Heart right ventricle (tissue), 16 donors: Measurements from ENCODE around the gene RAB37. TPM values are rescaled to one million over a fixed set of nuclear protein-coding genes. Genes with fewer than 3 reads are reported as not detected.
A peak's percentile ranks its signal among the peaks of the same experiment; 100 is the strongest.

Source experiments
- ATAC-seq, 8 donors: fragments of 200-7000 bp; cut with Tn5 transposase; one replicate each; pipeline ENCODE4 v1.9.1; 2020; ENCODE audit warnings: mild to moderate bottlenecking in 8 of 8, moderate library complexity in 8 of 8, moderate number of reproducible peaks in 1 of 8
- DNase-seq, 2 donors: peaks; one replicate each; pipeline ENCODE4 v3.0.0-alpha.2; 2020
- H3K27ac ChIP-seq, 10 donors: fragments of 200-600 bp; sonication (generic) in 2 of 10; one replicate each; pipeline versions ENCODE4 v1.5.0 to v1.8.0; 2020 to 2022; ENCODE audit warnings: mild to moderate bottlenecking in 3 of 10
- H3K27me3 ChIP-seq, 7 donors: fragments of 200-600 bp; one replicate each; pipeline ENCODE4 v1.8.0; 2021 to 2022; ENCODE audit warnings: mild to moderate bottlenecking in 2 of 7
- H3K36me3 ChIP-seq, 9 donors: fragments of 200-600 bp; sonication (generic) in 1 of 9; one replicate each; pipeline versions ENCODE4 v1.5.0 to v1.8.0; 2020 to 2022; ENCODE audit warnings: mild to moderate bottlenecking in 2 of 9
- H3K4me1 ChIP-seq, 9 donors: fragments of 200-600 bp; sonication (generic) in 1 of 9; one replicate each; pipeline versions ENCODE4 v1.5.0 to v1.8.0; 2020 to 2022; ENCODE audit warnings: mild to moderate bottlenecking in 4 of 9
- H3K4me3 ChIP-seq, 10 donors: fragments of 200-600 bp; sonication (generic) in 2 of 10; one replicate each; pipeline versions ENCODE4 v1.5.0 to v1.8.0; 2020 to 2022; ENCODE audit warnings: mild to moderate bottlenecking in 7 of 10, moderate library complexity in 2 of 10
- H3K9me3 ChIP-seq, 11 donors: fragments of 200-600 bp in 10 of 11; sonication (generic) in 2 of 11; one replicate each; pipeline versions ENCODE4 v1.5.0 to v1.8.0; 2013 to 2022; ENCODE audit warnings: mild to moderate bottlenecking in 2 of 11, control low read depth in 1 of 11, moderate library complexity in 1 of 11
- CTCF ChIP-seq, 9 donors: fragments of 200-600 bp; sonication (generic) in 2 of 9; IDR thresholded peaks; one replicate each; pipeline versions ENCODE4 v1.5.0 to v1.8.0; 2021 to 2022; ENCODE audit warnings: antibody characterized with exemption in 9 of 9, mild to moderate bottlenecking in 5 of 9, moderate library complexity in 1 of 9
- WGBS, 2 donors: extraction: QIAGEN DNeasy Blood & Tissue Kit; methylation state at CpG; one replicate each; pipeline ENCODE4 v1.1.7; 2013; ENCODE audit warnings: inconsistent platforms in 1 of 2; 5-methylcytosine and 5-hydroxymethylcytosine counted together
- intact Hi-C, 10 donors: fragments of 100-400 bp; cut with DNase I; formaldehyde crosslinking; loops; one replicate each; pipeline versions ENCODE4 v1.11.1 to v1.14.2; 2022
- polyA plus RNA-seq, 2 donors: library from polyadenylated mRNA; stranded (reverse); fragments of 200-250 nt; gene quantifications; one replicate each; pipeline ENCODE4 v1.2.3, GENCODE V29; 2013
- total RNA-seq, 10 donors: library from RNA; stranded (reverse); fragmentation: NEBNext Ultra II Directional in 3 of 10; extraction: Animal tissue kit (Norgen Biotek cat#: 25700) in 3 of 10; gene quantifications; one replicate each; pipeline versions ENCODE4 v1.2.1 to v1.2.4, GENCODE V29; 2021 to 2023
- donor health status: Arrhythmogenic right ventricular cardiomyopathy.
- donor health status: ischemic (EF 13 %, LVEDD 7.1; RV severe dilation, severe dysfunction).
- donor health status: healthy with polysubstance abuse.
- donor health status: DM: no; HTN: yes; CAD: no.
- donor health status: DM: no; HTN: no; CAD: no.
- donor health status: ischemic (EF 25% LVEDD 6.9; RV normal size, moderate dysfunction).
- donor health status: ischemic (EF 25% LVEDD 5.7; RV mildly dilated, moderate dysfunction).
- donor health status: healthy.
- donor health status: DM: yes; HTN: yes; CAD: no.
- donor health status: Ischemic cardiomyopathy.
- donor health status: ischemic (EF 35%, LVEDD 5.7; RV mildly dilated, moderate dysfunction).
- donor health status: nonischemic (EF 11% LVEDD 7.7; RV severe dilation, severe dysfunction).
- donor health status: DM: yes; HTN: yes; CAD: no.
- donor health status: PGD.
- donor health status: ischemic (EF 29% LVEDD 5.4; RV normal size, mild dysfunction).
- donor health status: nonischemic (EF 23%, LVEDD 6.1; RV moderate dilation, normal function).

The RAB37 gene
- total and polyA plus RNA-seq, 12 donors: 0.93 to 2.8 (median 1.6) TPM

DNA sequence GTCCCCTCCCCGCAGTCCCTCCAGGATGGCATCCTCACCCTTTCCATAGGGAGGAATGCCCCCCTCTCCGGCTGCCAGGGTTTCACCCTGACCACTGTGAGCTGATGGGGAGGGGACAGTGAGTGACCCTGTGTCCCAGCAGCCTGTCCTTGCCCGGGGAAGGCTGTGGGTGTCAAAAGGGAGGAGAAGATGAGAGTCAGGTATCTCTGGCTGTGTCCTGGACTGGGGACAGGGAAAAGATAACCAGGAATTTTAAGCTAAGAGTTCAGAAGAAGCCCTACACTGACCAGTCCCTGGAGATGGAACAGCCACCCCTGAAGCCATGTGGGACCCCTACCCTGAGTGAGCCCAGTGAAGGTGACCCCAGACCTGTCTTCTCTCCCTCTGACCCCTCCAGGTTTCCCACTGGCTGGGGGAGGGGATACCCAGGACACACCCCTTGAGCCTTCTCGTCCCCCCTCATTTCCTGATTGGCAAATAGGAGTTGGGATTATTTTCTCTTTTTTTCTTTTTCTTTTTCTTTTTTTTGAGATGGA, 27.8 kb downstream of the RAB37 start:
- H3K4me1 ChIP-seq: peaks cover 22 to 76% (median 44%) of the 10 kb centered on the region in 9 donors
- DNase-seq: no peak
- no peak for TF ChIP-seq CTCF (IDR thresholded peaks at IDR 0.05)
- 87% methylated on average over 4 of the region's 4 CpGs for WGBS, 2 donors
- ATAC-seq: no peak
- H3K36me3 ChIP-seq: peaks cover 0 to 41% (median 1%) of the 10 kb centered on the region in 9 donors
- H3K27me3 ChIP-seq: no peaks in the 10 kb centered on the region
- H3K9me3 ChIP-seq: no peaks in the 10 kb centered on the region
- intact Hi-C loops: no loop called here
- no peak overlapping the region for H3K4me3 ChIP-seq
- no peak overlapping the region for H3K27ac ChIP-seq

GRCh38 chr17:74766413-74766812, 29.4 kb downstream of the RAB37 start:
- Histone ChIP-seq H3K4me1 (peaks cover 8 to 68% (median 28%) of the 10 kb centered on the region in 9 donors), H3K9me3 (no peaks in the 10 kb centered on the region), H3K27ac (no peak overlapping the region), H3K4me3 (no peak overlapping the region), H3K27me3 (no peaks in the 10 kb centered on the region), H3K36me3 (peaks cover 0 to 57% (median 3%) of the 10 kb centered on the region in 9 donors)
- whole genome bisulfite sequencing, 2 donors: 91 to 98% methylated on average over 2 of the region's 2 CpGs
- TF ChIP-seq CTCF (IDR thresholded peaks at IDR 0.05): no peak
- no peak for DNase-seq
- intact Hi-C loops: no loop called here
- no peak for ATAC-seq

DNA sequence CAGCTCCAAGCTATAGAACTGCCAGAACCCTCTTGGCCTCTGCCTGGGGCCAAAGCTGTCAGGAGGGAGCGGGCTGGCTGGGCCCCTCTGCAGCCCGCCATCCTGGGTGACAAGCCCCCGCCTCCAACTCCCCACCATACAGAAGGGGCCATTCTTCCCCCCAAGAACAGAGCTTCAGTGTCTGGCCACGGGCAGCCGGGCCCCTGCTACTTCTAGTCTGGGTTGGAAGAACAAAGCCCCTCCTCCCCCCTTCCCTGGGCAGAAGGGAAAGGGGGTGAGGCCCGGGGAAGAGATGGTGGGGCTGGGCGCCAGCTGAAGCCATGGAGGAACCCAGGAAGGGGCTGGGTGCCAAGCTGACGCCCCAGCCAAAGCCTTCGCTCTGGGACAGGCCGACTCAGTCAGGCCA, 30.1 kb downstream of the RAB37 start:
- ATAC-seq (peak in 1 of 8 donors; percentile 8), DNase-seq (no peak)
- intact Hi-C loops: no loop called here
- peaks cover 0 to 64% (median 8%) of the 10 kb centered on the region in 9 donors for H3K36me3 ChIP-seq
- peaks cover 8 to 61% (median 26%) of the 10 kb centered on the region in 9 donors for H3K4me1 ChIP-seq
- WGBS, 2 donors: 76 to 84% methylated on average over 10 of the region's 10 CpGs
- no peaks in the 10 kb centered on the region for H3K27me3 ChIP-seq
- H3K27ac ChIP-seq: peak overlapping the region in 6 of 10 donors; percentile 63 to 81 (median 70)
- no peak for TF ChIP-seq CTCF (IDR thresholded peaks at IDR 0.05)
- H3K4me3 ChIP-seq: no peak overlapping the region
- no peaks in the 10 kb centered on the region for H3K9me3 ChIP-seq

GRCh38 chr17:74768069-74768762, 31.2 kb downstream of the RAB37 start:
- H3K9me3 ChIP-seq: no peaks in the 10 kb centered on the region
- TF ChIP-seq CTCF (IDR thresholded peaks at IDR 0.05): no peak
- peak; percentile 43 to 85 (median 78) for ATAC-seq
- H3K36me3 ChIP-seq: peaks cover 0 to 75% (median 19%) of the 10 kb centered on the region in 9 donors
- 54 to 61% methylated on average over 17 of the region's 17 CpGs for WGBS, 2 donors
- H3K27ac ChIP-seq: peak overlapping the region; percentile 22 to 81 (median 70)
- peaks cover 8 to 51% (median 26%) of the 10 kb centered on the region in 9 donors for H3K4me1 ChIP-seq
- no peak overlapping the region for H3K4me3 ChIP-seq
- peak; percentile 68 to 78 for DNase-seq
- H3K27me3 ChIP-seq: no peaks in the 10 kb centered on the region
- intact Hi-C loops: loop anchor here in 1 of 10 donors (2.0 kb wide), 1 partner anchor 23 kb away; no protein-coding TSS in a partner anchor
